GM23248 (cell line): ENCODE measurements around the gene CD86. TPM values are rescaled to one million over a fixed set of nuclear protein-coding genes. Genes with fewer than 3 reads are reported as not detected.
"Not testable (repeated sequence)": the region's sequence is repeated elsewhere in the genome, so short reads cannot be mapped to it uniquely, and the experiment has no call there.

Source experiments
- DNase-seq: peaks from one replicate; pipeline ENCODE4 v3.0.0-alpha.2; 2015
- H2AFZ ChIP-seq: fragments of 200-600 bp; sonication (generic); 2 replicates; pipeline ENCODE4 v1.6.1; 2016; ENCODE audit warnings: antibody characterized with exemption
- H3F3A ChIP-seq: fragments of 200-600 bp; sonication (generic); 2 replicates; pipeline ENCODE4 v1.6.1; 2016; ENCODE audit warnings: mild to moderate bottlenecking, antibody characterized with exemption, mixed run types; ENCODE audit not compliant: insufficient read depth
- H3K27ac ChIP-seq: fragments of 200-600 bp; sonication (generic); 2 replicates; pipeline ENCODE4 v1.5.1; 2016; ENCODE audit warnings: mild to moderate bottlenecking
- H3K27me3 ChIP-seq: fragments of 200-600 bp; sonication (generic); replicated peaks from 2 replicates; pipeline ENCODE4 v1.6.1; 2016; ENCODE audit warnings: mild to moderate bottlenecking; ENCODE audit not compliant: insufficient read depth
- H3K36me3 ChIP-seq: fragments of 200-600 bp; sonication (generic); 2 replicates; pipeline ENCODE4 v1.6.1; 2016; ENCODE audit warnings: low read depth, mild to moderate bottlenecking
- H3K4me1 ChIP-seq: fragments of 200-600 bp; sonication (generic); 2 replicates; pipeline ENCODE4 v1.6.1; 2016; ENCODE audit warnings: mild to moderate bottlenecking; ENCODE audit not compliant: insufficient read depth
- H3K4me2 ChIP-seq: fragments of 200-600 bp; sonication (generic); one replicate; pipeline ENCODE4 v1.6.1; 2016; ENCODE audit warnings: mild to moderate bottlenecking; ENCODE audit not compliant: unreplicated experiment
- H3K4me3 ChIP-seq: fragments of 200-600 bp; sonication (generic); 2 replicates; pipeline ENCODE4 v1.5.1; 2016; ENCODE audit warnings: mild to moderate bottlenecking
- H3K79me2 ChIP-seq: fragments of 200-600 bp; sonication (generic); 2 replicates; pipeline ENCODE4 v1.6.1; 2016; ENCODE audit warnings: mild to moderate bottlenecking; ENCODE audit not compliant: insufficient read depth
- H3K9ac ChIP-seq: fragments of 200-600 bp; sonication (generic); 2 replicates; pipeline ENCODE4 v1.6.1; 2016; ENCODE audit warnings: mild to moderate bottlenecking
- H3K9me2 ChIP-seq: fragments of 200-600 bp; sonication (generic); 2 replicates; pipeline ENCODE4 v1.6.1; 2016; ENCODE audit warnings: mixed run types, mild to moderate bottlenecking, moderate library complexity; ENCODE audit not compliant: insufficient read depth
- H3K9me3 ChIP-seq: fragments of 200-600 bp; sonication (generic); one replicate; pipeline ENCODE4 v1.6.1; 2017; ENCODE audit warnings: low read depth
- H4K20me1 ChIP-seq: fragments of 200-600 bp; sonication (generic); 2 replicates; pipeline ENCODE4 v1.6.0; 2016; ENCODE audit not compliant: insufficient read depth
- EZH2 ChIP-seq: fragments of 200-600 bp; sonication (generic); IDR thresholded peaks from 2 replicates; pipeline ENCODE4 v1.6.1; 2018; ENCODE audit warnings: antibody characterized with exemption, mild to moderate bottlenecking; ENCODE audit not compliant: insufficient read depth, poor library complexity, severe bottlenecking
- EZH2phosphoT487 ChIP-seq: fragments of 200-600 bp; sonication (generic); IDR thresholded peaks from 2 replicates; pipeline ENCODE4 v1.6.1; 2018; ENCODE audit warnings: antibody characterized with exemption, moderate library complexity, mild to moderate bottlenecking, low read depth; ENCODE audit not compliant: insufficient read depth
- WGBS, 2 experiments: methylation state at CpG; one replicate each; pipeline ENCODE4 v1.1.6; 2015 to 2017; ENCODE audit warnings: low lambda C conversion rate in 2 of 2, low coverage in 1 of 2; ENCODE audit errors: missing lambda C conversion rate in 2 of 2; 5-methylcytosine and 5-hydroxymethylcytosine counted together
- in situ Hi-C: fragments of 300-500 bp; cut with MboI; formaldehyde crosslinking; loops from 2 replicates; pipeline ENCODE4 v1.15.0; 2020
- polyA plus RNA-seq: library from polyadenylated mRNA; unstranded; fragments of >200 nt; fragmentation: Nextera tagmentation; extraction: Ambion mirVana; gene quantifications from 2 replicates; pipeline ENCODE4 v1.2.1, GENCODE V29; 2016
- total RNA-seq: library from RNA; depleted of rRNA; stranded (reverse); fragments of >200 nt; shearing (Covaris generic); gene quantifications from 2 replicates; pipeline ENCODE4 v1.2.3, GENCODE V29; 2014

The CD86 gene
- total and polyA plus RNA-seq, 2 experiments from 2014 or later: not detected

DNA sequence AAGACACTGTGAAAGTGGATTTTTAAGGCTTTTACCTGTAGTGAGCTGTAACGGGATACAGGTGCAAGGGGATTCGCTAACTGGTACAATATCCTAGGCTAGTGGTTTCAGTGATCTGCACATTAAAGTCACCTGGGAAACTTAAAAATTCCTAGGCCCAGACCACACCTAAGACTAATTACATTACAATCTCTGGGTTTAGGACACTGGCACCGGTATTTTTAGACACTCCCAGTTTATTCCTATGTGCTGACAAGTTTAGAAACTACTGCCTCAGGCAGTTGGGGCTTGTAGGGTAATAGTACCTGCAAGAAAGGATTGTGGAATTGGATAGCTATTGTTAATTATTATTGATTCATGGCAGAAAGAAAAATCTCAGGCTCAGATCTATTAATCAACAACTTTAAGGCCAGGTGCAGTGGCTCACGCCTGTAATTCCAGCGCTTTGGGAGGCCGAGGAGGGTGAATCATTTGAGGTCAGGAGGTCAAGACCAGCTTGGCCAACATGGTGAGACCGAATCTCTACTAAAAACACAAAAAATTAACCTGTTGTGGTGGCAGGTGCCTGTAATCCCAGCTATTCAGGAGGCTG is 77.9 kb downstream of the CD86 start:
- Histone ChIP-seq H4K20me1 (no peaks in the 10 kb centered on the region), H3K9ac (no peak overlapping the region), H3K4me2 (no peak overlapping the region), H3K27ac (no peak overlapping the region), H3F3A (no peaks in the 10 kb centered on the region), H2AFZ (no peak overlapping the region), H3K4me1 (no peaks in the 10 kb centered on the region), H3K9me3 (no peaks in the 10 kb centered on the region), H3K9me2 (no peaks in the 10 kb centered on the region), H3K79me2 (no peaks in the 10 kb centered on the region), H3K36me3 (no peaks in the 10 kb centered on the region), H3K4me3 (no peak overlapping the region), H3K27me3 (no peaks in the 10 kb centered on the region)
- in situ Hi-C loops: no loop called here
- TF ChIP-seq EZH2 (no peak), EZH2phosphoT487 (no peak)
- 50 to 54% methylated on average over 7 of the region's 7 CpGs for WGBS, 2 experiments
- DNase-seq: no peak

DNA sequence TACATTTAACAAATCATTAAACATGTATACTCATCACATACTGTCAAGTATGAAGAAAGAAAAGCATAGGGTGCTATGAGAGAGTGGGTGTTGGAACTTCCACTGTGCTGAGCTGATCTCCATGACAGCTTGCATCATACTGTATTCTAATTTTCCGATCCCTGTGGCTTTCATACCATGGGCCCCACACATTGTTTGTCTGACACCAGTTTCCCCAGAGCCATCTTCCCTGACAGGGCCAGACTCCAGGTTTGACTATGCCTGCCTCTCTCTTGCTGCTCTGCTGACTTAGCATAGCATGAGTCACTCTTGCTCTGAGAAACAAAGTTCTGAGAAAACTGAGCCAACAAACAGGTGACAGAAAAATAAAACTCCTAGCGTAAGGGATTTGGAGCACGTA is 91.3 kb downstream of the CD86 start:
- Histone ChIP-seq H3K4me1 (no peaks in the 10 kb centered on the region), H3K4me3 (no peak overlapping the region), H4K20me1 (no peaks in the 10 kb centered on the region), H3K27me3 (no peaks in the 10 kb centered on the region), H2AFZ (no peak overlapping the region), H3K9ac (no peak overlapping the region), H3K4me2 (no peak overlapping the region), H3K79me2 (no peaks in the 10 kb centered on the region), H3K27ac (no peak overlapping the region), H3K36me3 (no peaks in the 10 kb centered on the region), H3K9me3 (no peaks in the 10 kb centered on the region), H3F3A (no peaks in the 10 kb centered on the region), H3K9me2 (no peaks in the 10 kb centered on the region)
- WGBS, 2 experiments: 37 to 46% methylated on average over 3 of the region's 3 CpGs
- DNase-seq: no peak
- TF ChIP-seq EZH2phosphoT487 (no peak), EZH2 (no peak)
- in situ Hi-C loops: no loop called here

DNA sequence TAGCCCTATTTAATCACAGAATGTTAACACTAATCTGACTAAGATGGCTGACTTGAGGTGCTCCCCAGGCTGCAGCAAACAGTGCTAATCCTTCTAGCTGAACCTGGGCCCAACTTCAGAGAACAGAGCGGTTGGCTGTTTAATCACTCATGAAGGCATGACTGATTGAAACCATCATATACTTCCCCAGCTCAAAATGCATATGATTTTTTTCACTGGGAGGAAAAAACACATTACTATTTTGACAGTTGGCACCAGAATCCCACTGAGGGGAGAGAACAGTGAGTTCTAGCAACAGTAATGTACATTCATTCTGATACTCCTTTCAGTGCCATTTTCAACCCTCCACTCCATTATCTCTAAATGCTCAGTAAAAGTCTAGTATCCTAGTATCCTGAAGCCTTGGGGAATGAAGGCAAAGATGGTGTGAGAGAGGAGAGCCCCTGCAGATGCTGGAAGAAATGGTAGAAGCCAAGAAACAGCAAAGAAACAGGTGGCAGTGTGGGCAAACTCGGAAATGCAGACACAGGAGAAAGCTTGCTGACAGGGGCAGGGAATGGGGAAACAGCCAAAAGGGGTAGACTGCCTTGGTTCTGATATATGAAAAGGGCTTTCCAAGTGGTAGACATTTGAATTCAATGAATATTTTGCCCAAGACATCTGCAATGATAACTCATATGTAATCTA is 93.9 kb downstream of the CD86 start:
- Histone ChIP-seq H3K9ac (no peak overlapping the region), H3K4me3 (no peak overlapping the region), H4K20me1 (no peaks in the 10 kb centered on the region), H3F3A (no peaks in the 10 kb centered on the region), H2AFZ (no peak overlapping the region), H3K4me1 (no peaks in the 10 kb centered on the region), H3K27me3 (no peaks in the 10 kb centered on the region), H3K9me3 (no peaks in the 10 kb centered on the region), H3K36me3 (no peaks in the 10 kb centered on the region), H3K9me2 (no peaks in the 10 kb centered on the region), H3K27ac (no peak overlapping the region), H3K79me2 (no peaks in the 10 kb centered on the region), H3K4me2 (no peak overlapping the region)
- DNase-seq: no peak
- WGBS, 2 experiments: 24 to 26% methylated on average over 2 of the region's 2 CpGs
- TF ChIP-seq EZH2: no peak
- TF ChIP-seq EZH2phosphoT487: no peak
- in situ Hi-C loops: no loop called here

DNA sequence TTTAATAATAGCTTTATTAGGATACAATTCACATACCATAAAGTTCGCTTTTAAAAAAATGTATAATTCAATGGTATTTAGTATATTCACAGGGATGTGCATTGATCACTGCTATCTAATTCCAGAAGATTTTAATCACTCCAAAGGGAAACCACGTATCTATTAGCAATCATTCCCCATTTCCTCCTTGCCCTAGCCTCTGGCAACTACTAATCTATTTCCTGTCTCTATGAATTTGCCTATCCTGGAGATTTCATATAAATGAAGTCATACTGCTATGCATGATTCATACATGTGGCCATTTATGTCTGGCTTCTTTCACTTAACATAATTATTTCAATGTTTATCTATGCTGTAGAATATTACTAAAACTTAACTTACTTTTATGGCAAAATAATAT is 96.3 kb downstream of the CD86 start:
- WGBS, 2 experiments: 26 to 35% methylated on average over 2 of the region's 2 CpGs
- Histone ChIP-seq H3K36me3 (no peaks in the 10 kb centered on the region), H3F3A (no peaks in the 10 kb centered on the region), H3K27me3 (no peaks in the 10 kb centered on the region), H3K79me2 (no peaks in the 10 kb centered on the region), H3K27ac (no peak overlapping the region), H3K4me1 (no peaks in the 10 kb centered on the region), H2AFZ (no peak overlapping the region), H4K20me1 (no peaks in the 10 kb centered on the region), H3K9me2 (no peaks in the 10 kb centered on the region), H3K9ac (no peak overlapping the region), H3K4me3 (no peak overlapping the region), H3K4me2 (no peak overlapping the region), H3K9me3 (peaks cover 5% of the 10 kb centered on the region)
- in situ Hi-C loops: no loop called here
- TF ChIP-seq EZH2: no peak
- TF ChIP-seq EZH2phosphoT487: no peak
- peak; percentile 12 for DNase-seq

DNA sequence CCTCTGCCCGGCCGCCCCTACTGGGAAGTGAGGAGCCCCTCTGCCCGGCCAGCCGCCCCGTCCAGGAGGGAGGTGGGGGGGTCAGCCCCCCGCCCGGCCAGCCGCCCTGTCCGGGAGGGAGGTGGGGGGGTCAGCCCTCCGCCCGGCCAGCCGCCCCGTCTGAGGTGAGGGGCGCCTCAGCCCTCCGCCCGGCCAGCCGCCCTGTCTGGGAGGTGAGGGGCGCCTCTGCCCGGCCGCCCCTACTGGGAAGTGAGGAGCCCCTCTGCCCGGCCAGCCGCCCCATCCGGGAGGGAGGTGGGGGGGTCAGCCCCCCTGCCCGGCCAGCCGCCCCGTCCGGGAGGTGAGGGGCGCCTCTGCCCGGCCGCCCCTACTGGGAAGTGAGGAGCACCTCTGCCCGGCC is 109.8 kb downstream of the CD86 start:
- H3K27ac ChIP-seq, H3K9me3 ChIP-seq, H4K20me1 ChIP-seq, H3K4me3 ChIP-seq, H3K9me2 ChIP-seq, DNase-seq, in situ Hi-C loops, H3K27me3 ChIP-seq, H3K36me3 ChIP-seq, H3K9ac ChIP-seq, H3K4me1 ChIP-seq, H3K4me2 ChIP-seq, H3K79me2 ChIP-seq, H3F3A ChIP-seq, H2AFZ ChIP-seq: not testable (repeated sequence)
- 73% methylated on average over 15 of the region's 31 CpGs; no CpG with 5 or more reads in 1 of the 2 experiments for WGBS, 2 experiments
